ENCODE measurements around the gene HSF2.
A peak's percentile ranks its signal among the peaks of the same experiment; 100 is the strongest.

HSF2 gene, protein sequence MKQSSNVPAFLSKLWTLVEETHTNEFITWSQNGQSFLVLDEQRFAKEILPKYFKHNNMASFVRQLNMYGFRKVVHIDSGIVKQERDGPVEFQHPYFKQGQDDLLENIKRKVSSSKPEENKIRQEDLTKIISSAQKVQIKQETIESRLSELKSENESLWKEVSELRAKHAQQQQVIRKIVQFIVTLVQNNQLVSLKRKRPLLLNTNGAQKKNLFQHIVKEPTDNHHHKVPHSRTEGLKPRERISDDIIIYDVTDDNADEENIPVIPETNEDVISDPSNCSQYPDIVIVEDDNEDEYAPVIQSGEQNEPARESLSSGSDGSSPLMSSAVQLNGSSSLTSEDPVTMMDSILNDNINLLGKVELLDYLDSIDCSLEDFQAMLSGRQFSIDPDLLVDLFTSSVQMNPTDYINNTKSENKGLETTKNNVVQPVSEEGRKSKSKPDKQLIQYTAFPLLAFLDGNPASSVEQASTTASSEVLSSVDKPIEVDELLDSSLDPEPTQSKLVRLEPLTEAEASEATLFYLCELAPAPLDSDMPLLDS

GRCh38 chr6:122399348-122400120 is at the start of gene HSF2:
Gene HSF2 (plus strand): TSS chr6:122399652. CDS start chr6:122399738, 86 bp downstream.
- Mint-ChIP-seq H3K27me3 (no peaks in the 10 kb centered on the region), H3K36me3 (ENCODE audit: low read depth) (peaks cover 9% of the 10 kb centered on the region), H3K9me3 (no peaks in the 10 kb centered on the region), H3K4me1 (peaks cover 44% of the 10 kb centered on the region), H3K27ac (peak within 1 kb of the TSS; percentile 94), H3K4me3 (peak within 1 kb of the TSS; percentile 93)
- DNase-seq (peak; percentile 90), ATAC-seq (peak; percentile 99)

GRCh38 chr6:122352981-122353664 is 46.3 kb upstream of the HSF2 start:
- Mint-ChIP-seq H3K4me3 (no peak overlapping the region), H3K27me3 (peaks cover under 1% of the 10 kb centered on the region), H3K9me3 (no peaks in the 10 kb centered on the region), H3K4me1 (no peaks in the 10 kb centered on the region), H3K36me3 (ENCODE audit: low read depth) (no peaks in the 10 kb centered on the region), H3K27ac (no peak overlapping the region)
- ATAC-seq, result no peak
- DNase-seq, result no peak

- ATAC-seq (no peak), DNase-seq (no peak)
- Mint-ChIP-seq H3K27ac (no peak overlapping the region), H3K4me1 (no peaks in the 10 kb centered on the region), H3K36me3 (ENCODE audit: low read depth) (no peaks in the 10 kb centered on the region), H3K27me3 (no peaks in the 10 kb centered on the region), H3K4me3 (no peak overlapping the region), H3K9me3 (no peaks in the 10 kb centered on the region)
Measured at GRCh38 chr6:122360809-122361208, 38.6 kb upstream of the HSF2 start.

- Mint-ChIP-seq H3K27me3 (no peaks in the 10 kb centered on the region), H3K36me3 (ENCODE audit: low read depth) (no peaks in the 10 kb centered on the region), H3K9me3 (no peaks in the 10 kb centered on the region), H3K4me3 (no peak overlapping the region), H3K4me1 (no peaks in the 10 kb centered on the region), H3K27ac (no peak overlapping the region)
- no peak for DNase-seq
- no peak for ATAC-seq
Measured at GRCh38 chr6:122361314-122361979, 38.0 kb upstream of the HSF2 start.

DNA sequence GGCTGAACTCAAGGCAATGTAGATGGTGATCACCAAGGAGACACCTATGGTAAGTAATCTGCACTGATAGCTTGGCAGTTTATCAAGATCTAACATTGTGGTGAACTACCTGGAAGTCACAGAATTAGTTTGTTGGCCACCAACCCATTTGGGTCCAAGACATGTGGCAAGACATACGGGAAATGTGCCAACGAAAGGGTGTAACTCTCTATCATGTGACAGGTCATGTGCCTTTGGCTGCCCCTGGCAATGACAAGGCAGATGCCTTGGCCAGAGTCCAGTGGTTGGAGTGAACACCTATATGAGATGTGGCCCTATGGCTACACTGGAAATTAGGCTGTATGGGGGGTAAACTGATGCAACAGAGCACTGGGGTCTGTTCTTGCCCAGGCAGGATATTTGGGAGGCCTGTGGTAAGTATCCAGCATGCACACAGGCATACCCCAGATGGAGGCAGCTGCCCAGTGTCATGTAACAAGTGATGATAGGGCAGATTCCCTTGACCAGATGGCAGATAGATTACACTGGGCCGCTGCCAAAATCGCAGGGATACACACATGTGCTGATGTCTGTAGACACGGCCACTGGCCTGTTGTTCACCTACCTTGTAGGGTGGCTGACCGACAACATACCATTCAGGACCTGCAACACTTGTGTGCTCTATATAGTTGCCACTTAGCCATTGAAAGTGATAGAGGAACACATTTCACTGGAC is 35.5 kb upstream of the HSF2 start:
- Mint-ChIP-seq H3K4me1 (no peaks in the 10 kb centered on the region), H3K27ac (no peak overlapping the region), H3K9me3 (no peaks in the 10 kb centered on the region), H3K4me3 (no peak overlapping the region), H3K27me3 (no peaks in the 10 kb centered on the region), H3K36me3 (ENCODE audit: low read depth) (no peaks in the 10 kb centered on the region)
- no peak for DNase-seq
- no peak for ATAC-seq

- Mint-ChIP-seq H3K27ac (no peak overlapping the region), H3K27me3 (no peaks in the 10 kb centered on the region), H3K9me3 (no peaks in the 10 kb centered on the region), H3K4me3 (no peak overlapping the region), H3K4me1 (no peaks in the 10 kb centered on the region), H3K36me3 (ENCODE audit: low read depth) (no peaks in the 10 kb centered on the region)
- no peak for ATAC-seq
- DNase-seq, result no peak
Measured at GRCh38 chr6:122365775-122366403, 33.6 kb upstream of the HSF2 start.

- H3K36me3 Mint-ChIP-seq (ENCODE audit: low read depth), result no peaks in the 10 kb centered on the region
- no peak overlapping the region for H3K4me3 Mint-ChIP-seq
- no peaks in the 10 kb centered on the region for H3K4me1 Mint-ChIP-seq
- H3K9me3 Mint-ChIP-seq, result no peaks in the 10 kb centered on the region
- ATAC-seq, result no peak
- H3K27me3 Mint-ChIP-seq, result no peaks in the 10 kb centered on the region
- DNase-seq, result no peak
- H3K27ac Mint-ChIP-seq, result no peak overlapping the region
Measured at GRCh38 chr6:122367171-122367570, 32.3 kb upstream of the HSF2 start.

GRCh38 chr6:122369536-122369935 is 29.9 kb upstream of the HSF2 start:
- ATAC-seq, result no peak
- no peaks in the 10 kb centered on the region for H3K36me3 Mint-ChIP-seq (ENCODE audit: low read depth)

GRCh38 chr6:122372647-122373046 is 26.8 kb upstream of the HSF2 start:
- ATAC-seq (no peak), DNase-seq (no peak)
- Mint-ChIP-seq H3K9me3 (no peaks in the 10 kb centered on the region), H3K27me3 (peaks cover 12% of the 10 kb centered on the region), H3K36me3 (ENCODE audit: low read depth) (no peaks in the 10 kb centered on the region), H3K4me1 (peaks cover 5% of the 10 kb centered on the region), H3K4me3 (no peak overlapping the region), H3K27ac (no peak overlapping the region)

More at GRCh38 chr6:122369536-122369935, 29.9 kb upstream of the HSF2 start:
- H3K4me3 Mint-ChIP-seq, result no peak overlapping the region
- H3K27me3 Mint-ChIP-seq, result peaks cover 4% of the 10 kb centered on the region
- DNase-seq, result no peak
- no peaks in the 10 kb centered on the region for H3K9me3 Mint-ChIP-seq
- no peaks in the 10 kb centered on the region for H3K4me1 Mint-ChIP-seq
- no peak overlapping the region for H3K27ac Mint-ChIP-seq

DNA sequence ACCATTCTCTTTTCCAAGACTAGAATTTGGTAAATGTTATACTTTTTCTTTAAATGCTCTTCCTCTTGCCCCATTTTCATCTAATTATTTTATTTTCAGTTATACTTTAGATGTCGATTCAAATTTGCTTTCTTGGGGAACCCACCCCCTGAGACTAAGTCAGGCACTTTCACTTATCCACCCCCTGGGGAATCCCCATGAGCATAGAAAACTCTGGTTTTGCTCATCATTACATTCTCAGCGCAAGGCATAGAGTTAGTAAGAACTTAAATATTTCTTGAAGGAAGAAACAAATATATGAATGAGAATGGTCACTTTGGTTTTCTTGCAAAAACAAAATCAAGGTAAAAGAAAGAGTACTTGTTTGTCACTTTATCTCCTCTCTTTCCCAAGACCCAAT is 25.1 kb upstream of the HSF2 start:
- Mint-ChIP-seq H3K27ac (no peak overlapping the region), H3K4me3 (no peak overlapping the region), H3K9me3 (no peaks in the 10 kb centered on the region), H3K27me3 (peaks cover 14% of the 10 kb centered on the region), H3K4me1 (peaks cover 5% of the 10 kb centered on the region), H3K36me3 (ENCODE audit: low read depth) (no peaks in the 10 kb centered on the region)
- DNase-seq, result no peak
- ATAC-seq, result no peak

DNA sequence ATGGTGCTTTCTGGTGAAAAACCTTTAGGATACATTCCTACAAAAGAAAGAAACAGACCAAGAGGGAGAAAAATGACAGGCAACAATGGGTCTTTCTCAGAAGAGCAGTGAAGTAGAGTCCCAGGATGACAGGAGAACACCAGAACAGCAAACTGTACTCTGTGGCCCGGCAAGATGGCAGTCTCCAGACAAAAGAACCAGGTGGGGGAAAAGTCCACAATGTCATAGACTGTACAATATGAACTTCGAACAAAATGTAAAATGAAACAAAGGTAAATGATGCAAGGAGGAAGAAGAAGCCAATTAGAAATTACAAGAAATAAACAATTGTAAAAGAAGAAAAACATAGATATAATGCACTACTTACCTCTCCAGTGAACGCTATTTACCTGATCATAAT is 23.2 kb upstream of the HSF2 start:
- no peaks in the 10 kb centered on the region for H3K9me3 Mint-ChIP-seq
- no peak for ATAC-seq
- H3K4me1 Mint-ChIP-seq, result peaks cover 5% of the 10 kb centered on the region
- H3K36me3 Mint-ChIP-seq (ENCODE audit: low read depth), result no peaks in the 10 kb centered on the region
- peaks cover 22% of the 10 kb centered on the region for H3K27me3 Mint-ChIP-seq
- no peak overlapping the region for H3K27ac Mint-ChIP-seq
- no peak overlapping the region for H3K4me3 Mint-ChIP-seq
- DNase-seq, result no peak

DNA sequence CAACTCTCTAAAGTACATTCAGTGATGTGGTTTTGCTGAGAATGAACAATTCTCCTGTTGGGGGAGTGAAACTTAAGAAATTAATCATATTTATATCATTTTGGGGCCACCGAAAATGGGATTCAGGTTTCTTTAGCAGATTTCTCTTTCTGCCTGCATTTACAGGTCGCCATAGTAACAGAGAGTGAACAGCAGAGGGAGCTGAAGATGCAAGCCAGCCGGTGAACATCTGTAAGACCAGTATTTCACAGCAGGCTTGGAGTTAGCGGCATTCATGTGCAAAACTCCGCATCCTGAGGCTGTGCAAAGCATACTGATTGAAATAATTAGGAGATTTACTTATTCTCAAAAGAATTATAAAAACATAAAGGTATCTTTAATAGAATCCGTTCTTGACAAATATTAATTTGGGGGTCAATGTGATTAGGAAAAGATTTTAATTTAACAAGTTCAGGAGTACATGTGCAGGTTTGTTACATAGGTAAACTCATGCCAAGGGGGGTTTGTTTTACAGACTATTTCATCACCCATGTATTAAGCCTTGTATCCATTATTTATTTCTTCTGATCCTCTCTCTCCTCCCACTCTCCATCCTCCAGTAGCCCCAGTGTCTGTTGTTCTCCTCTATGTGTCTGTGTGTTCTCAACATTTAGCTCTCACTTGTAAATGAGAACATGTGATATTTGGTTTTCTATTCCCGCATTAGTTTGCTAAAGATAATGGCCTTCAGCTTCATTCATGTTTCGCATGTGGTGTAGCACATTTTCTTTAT is 17.8 kb upstream of the HSF2 start:
- Mint-ChIP-seq H3K9me3 (no peaks in the 10 kb centered on the region), H3K27me3 (peaks cover 17% of the 10 kb centered on the region)

More for the DNA sequence above, 17.8 kb upstream of the HSF2 start:
- Mint-ChIP-seq H3K36me3 (ENCODE audit: low read depth) (no peaks in the 10 kb centered on the region), H3K4me3 (no peak overlapping the region), H3K27ac (no peak overlapping the region), H3K4me1 (peaks cover 3% of the 10 kb centered on the region)
- ATAC-seq (peak; percentile 83), DNase-seq (peak; percentile 44)
